Esophagus squamous epithelium (tissue), 4 donors: Measurements from ENCODE around the gene C3orf70.

Source experiments
- POLR2A ChIP-seq, 4 donors: fragments of 450-650 bp; IDR thresholded peaks; one replicate each; pipeline ENCODE4 v1.6.1; 2017; ENCODE audit warnings: antibody characterized with exemption in 4 of 4, mild to moderate bottlenecking in 4 of 4, moderate library complexity in 3 of 4
- TF ChIP-seq, protein P1 (sequence below), 6 experiments: fragments of 450-650 bp in 4 of 6; fragments of 200-600 bp in 2 of 6; sonication (generic) in 2 of 6; IDR thresholded peaks; one replicate each; pipeline ENCODE4 v1.5.1; 2016 to 2019; ENCODE audit warnings: antibody characterized with exemption in 6 of 6, mild to moderate bottlenecking in 4 of 6, moderate library complexity in 4 of 6

DNA sequence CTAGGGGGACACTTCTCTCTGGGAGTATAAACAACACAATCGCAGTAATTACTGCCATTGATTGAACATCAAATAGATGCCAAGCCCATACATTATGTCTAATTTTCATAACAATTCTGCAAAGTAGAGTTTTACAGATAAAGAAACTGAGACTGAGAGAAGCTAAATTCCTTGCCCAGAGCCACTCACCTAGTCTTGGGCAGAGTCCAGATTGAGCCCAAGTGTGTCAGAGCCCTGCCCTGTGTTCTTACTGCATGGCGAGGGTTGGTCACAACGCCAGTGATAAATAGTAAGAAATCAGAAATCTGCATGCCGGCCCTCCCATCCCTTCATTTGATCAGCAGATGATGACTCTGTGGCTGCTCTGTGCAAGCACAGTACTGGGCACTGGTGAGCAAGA is 106.3 kb downstream of the C3orf70 start:
- TF ChIP-seq, protein P1, sequence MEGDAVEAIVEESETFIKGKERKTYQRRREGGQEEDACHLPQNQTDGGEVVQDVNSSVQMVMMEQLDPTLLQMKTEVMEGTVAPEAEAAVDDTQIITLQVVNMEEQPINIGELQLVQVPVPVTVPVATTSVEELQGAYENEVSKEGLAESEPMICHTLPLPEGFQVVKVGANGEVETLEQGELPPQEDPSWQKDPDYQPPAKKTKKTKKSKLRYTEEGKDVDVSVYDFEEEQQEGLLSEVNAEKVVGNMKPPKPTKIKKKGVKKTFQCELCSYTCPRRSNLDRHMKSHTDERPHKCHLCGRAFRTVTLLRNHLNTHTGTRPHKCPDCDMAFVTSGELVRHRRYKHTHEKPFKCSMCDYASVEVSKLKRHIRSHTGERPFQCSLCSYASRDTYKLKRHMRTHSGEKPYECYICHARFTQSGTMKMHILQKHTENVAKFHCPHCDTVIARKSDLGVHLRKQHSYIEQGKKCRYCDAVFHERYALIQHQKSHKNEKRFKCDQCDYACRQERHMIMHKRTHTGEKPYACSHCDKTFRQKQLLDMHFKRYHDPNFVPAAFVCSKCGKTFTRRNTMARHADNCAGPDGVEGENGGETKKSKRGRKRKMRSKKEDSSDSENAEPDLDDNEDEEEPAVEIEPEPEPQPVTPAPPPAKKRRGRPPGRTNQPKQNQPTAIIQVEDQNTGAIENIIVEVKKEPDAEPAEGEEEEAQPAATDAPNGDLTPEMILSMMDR (IDR thresholded peaks at IDR 0.05) = no peak
- TF ChIP-seq POLR2A (IDR thresholded peaks at IDR 0.05) = no peak
